ENCODE measurements around the gene NCAPH2.

The NCAPH2 gene

DNA sequence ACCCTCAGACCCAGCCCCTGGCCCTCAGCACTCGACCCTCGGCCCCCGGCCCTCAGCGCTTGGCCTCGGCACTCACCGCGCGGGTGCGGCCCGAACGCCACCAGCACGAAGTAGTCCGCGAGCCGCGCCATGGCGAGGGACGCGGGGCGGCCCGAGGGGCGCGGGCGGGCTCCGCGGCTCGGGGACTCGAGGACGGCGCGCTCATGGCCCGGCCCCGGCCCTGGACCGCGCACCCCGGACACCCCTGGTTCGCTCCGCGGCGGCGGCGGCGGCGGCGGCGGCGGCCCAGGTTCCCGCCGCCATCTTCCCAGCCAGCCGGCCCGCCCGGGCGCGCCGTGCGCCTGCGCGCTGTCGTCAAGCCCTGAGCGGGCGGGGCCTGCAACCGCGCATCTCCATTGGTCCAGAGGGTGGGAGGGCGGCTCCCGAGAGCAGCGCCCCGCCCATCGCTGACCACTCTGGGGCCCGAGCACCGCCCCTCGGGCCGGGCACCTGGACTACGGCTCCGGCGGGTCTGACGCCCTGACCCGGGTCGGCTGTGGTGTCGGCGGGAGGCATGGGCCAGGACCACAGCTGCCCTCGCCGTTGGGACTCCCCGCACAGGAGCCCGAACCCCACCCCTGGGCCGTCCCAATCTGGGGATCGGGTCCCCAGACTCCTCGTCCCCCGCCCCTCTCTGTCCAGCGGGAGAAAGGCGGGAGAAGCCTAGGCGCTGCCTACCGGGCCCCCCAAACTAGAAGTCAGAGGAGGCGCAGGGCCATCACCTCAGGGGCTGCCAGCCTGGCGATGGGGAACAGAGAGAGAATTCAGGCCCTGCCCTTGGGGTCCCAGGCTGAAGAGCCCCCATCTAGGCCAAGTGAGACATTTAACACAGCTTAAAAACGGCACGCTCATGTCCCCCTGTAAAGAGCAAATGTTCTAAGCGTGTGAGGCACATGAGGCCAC is 33.0 kb upstream of the NCAPH2 start, which contains the start of gene SBF1:
SBF1 (minus strand) TSS at position 326 of the 942 bp plus-strand sequence; CDS start at position 131, 195 bp downstream.
- peak; percentile 78 for DNase-seq

DNA sequence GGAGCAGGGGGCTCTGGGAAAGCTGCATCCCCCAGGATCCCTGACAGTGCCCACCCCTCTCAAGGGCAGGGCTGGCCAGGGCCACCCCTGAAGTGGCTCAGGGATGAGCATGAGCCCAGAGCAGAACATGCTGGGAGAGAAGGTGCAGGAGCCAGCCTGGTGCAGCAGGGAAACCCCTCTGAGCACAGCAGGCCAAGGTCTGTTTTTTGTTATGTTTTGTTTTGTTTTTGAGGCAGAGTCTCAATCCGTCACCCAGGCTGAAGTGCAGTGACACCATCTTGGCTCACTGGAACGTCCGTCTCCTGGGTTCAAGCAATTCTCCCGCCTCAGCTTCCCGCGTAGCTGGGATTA is 32.4 kb upstream of the NCAPH2 start:
- no peak for DNase-seq

DNA sequence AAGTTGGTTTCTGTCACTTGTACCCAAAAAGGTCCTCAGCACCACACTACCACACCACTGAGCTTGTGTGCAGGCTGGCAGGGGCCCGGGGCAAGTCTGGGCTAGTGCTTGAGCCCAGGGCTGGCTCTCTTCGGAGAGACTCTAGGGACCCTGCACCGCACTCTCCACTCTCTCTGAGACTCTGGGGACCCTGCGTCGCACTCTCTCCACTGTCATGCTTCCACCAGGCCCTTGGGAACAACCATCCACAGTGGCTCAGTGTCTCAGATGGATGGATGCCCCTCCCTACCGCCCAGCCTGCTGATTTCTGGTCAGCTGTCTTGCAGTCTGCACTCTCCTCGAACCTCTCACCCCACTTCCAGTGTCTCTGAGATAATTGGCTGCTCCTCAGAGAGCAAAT is 31.2 kb upstream of the NCAPH2 start:
- no peak for DNase-seq

DNA sequence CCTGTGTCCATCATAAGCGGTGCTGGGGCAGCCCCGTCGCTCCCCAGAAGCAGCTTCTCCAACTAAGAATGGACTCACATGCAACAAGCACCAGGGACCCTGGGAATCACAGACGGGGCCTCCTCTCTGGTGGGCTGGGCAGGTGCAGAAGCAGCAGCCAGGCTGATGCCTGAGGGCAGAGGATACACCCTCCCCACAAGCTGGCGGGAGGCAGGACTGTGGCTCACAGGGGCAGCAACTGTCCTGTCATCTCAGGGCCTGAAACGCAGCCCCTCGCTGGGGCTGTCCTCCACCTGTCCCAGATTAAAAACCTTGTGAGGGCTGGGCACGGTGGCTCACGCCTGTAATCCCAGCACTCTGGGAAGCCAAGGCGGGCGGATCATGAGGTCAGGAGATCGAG is 30.1 kb upstream of the NCAPH2 start:
- DNase-seq: no peak

GRCh38 chr22:50479721-50480120 is 28.3 kb upstream of the NCAPH2 start:
- no peak for DNase-seq

- DNase-seq: no peak
These were observed 27.0 kb upstream of the NCAPH2 start for GRCh38 chr22:50481045-50481439.

- DNase-seq: peak; percentile 50
These were observed 26.5 kb upstream of the NCAPH2 start, which contains the start of gene ADM2 for GRCh38 chr22:50481440-50482106. TSS of gene ADM2 (plus strand) at chr22:50481543. CDS start at chr22:50481848, 305 bp downstream.

DNA sequence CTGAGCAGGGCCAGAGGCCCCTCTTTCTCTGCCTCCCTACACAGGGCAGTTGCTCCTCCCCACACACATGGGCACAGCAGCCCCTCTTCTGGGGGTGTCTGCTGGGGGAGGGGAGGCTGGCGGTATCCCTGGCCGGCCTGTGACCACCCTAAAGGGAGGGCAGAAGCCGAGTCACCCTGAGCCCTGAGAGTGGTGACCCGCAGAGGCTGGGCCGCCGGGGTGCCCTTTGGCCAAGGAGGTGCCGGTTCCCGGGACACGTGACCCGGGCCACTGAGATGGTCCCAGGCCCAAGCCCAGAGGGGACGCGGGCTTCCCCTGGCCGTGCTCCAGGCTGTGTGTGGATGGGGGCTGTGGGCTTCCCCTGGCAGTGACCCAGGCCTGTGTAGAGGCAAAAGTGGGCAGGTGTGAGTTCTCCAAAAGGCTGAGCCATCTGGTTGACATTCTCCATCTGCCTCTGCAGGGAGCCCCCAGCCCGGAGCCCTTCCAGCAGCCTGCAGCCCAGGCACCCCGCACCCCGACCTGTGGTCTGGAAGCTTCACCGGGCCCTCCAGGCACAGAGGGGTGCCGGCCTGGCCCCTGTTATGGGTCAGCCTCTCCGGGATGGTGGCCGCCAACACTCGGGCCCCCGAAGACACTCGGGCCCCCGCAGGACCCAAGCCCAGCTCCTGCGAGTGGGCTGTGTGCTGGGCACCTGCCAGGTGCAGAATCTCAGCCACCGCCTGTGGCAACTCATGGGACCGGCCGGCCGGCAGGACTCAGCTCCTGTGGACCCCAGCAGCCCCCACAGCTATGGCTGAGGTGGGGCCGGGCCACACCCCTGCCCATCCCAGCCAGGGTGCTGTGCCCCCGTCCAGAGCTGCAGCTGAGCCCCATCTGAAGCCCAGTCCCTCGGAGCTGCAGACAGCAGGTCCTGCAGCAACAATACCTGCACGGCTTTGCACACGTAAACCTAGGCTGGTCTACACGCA is 25.6 kb upstream of the NCAPH2 start:
- no peak for DNase-seq

DNA sequence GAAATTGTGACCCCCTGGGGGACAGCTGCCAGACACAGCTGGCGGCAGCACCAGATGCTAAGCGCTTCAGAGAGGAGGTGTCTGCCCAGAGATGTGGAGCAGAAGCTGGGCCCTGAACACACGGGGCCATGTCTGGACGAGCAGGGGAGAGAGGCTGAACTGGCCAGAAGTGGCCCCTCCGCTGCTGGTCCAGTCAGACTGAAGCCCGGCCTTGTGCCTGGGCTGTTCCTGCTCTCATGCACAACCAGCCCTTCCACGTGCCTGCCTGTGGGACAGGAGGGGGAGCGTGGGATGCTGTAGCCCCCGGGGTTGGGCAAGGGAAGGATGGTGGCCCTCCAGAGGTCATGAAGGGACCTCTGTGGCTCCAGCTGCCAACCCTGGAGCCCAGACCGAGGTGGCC is 24.9 kb upstream of the NCAPH2 start:
- DNase-seq: no peak

DNA sequence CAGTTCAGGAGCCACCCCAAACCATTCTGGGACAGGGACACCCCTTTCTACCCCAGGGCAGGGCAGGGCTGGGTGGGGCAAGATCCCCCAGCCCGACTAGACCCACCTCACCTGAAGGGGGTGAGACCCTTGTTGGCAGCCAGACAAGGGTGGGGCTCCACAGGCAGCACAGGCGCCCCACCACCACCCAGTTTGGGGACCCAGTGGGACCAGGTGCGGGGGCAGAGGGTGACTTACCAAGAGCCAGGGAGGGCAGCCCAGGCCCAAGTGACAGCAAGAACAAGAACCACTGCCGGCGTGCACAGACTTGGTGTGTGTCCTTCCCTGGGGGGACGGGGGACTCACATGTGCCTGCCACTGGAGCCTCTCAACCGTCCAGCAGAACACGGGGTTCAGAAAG is 24.5 kb upstream of the NCAPH2 start:
- no peak for DNase-seq

- no peak for DNase-seq
These were observed 23.8 kb upstream of the NCAPH2 start for GRCh38 chr22:50483977-50484853.

GRCh38 chr22:50485221-50486131 is 22.5 kb upstream of the NCAPH2 start:
- no peak for DNase-seq

DNA sequence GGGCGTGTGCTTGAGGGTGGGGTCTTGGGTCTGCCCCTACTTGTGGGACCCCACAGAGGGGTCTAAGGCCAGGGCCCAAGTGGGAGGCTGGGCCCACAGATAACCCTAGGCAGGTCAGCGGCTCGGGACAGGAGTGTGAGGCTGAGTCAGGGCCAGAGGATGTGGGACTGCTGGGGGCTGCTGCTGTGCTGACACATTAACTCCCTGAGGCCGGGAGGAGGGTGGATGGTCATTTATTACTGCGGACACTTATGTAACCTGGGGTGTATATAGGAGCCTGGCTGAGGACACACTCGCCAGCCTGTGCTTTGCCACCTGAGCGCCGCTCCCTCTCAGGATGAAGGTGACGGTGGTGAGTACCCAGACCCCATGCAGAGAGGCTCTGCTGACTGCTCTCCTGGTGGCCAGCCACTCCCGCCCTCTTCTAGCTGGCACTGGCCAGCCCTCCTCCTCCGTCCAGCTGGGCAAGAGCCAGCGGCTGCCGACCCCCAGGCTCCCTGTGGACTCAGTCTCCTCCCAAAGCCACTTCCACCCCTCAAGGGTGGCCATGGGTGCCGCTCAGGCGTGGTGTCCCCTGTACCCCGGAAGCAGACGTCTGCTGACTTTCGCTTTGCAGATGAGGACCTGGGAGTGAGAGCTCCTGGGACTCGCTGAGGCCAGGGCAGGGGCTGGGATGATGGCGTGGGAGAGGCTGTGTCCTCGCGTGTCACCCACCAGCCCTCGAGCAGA is 21.3 kb upstream of the NCAPH2 start, which contains the start of gene MIOX:
MIOX (plus strand) TSS at position 299 of the 729 bp plus-strand sequence; CDS start at position 338, 39 bp downstream.
- DNase-seq: no peak

- DNase-seq: no peak
These were observed 20.6 kb upstream of the NCAPH2 start for GRCh38 chr22:50487290-50488005.

- DNase-seq: no peak
These were observed 19.9 kb upstream of the NCAPH2 start for GRCh38 chr22:50488006-50488677.

- DNase-seq: no peak
These were observed 19.1 kb upstream of the NCAPH2 start for GRCh38 chr22:50488886-50489285.

GRCh38 chr22:50489363-50490243 is 18.4 kb upstream of the NCAPH2 start:
- no peak for DNase-seq

Measured in effector CD8-positive, alpha-beta T cell (primary cell).